Astrocyte of the spinal cord (primary cell): ENCODE results near the gene RIPPLY2.

Experiments
- DNase-seq: peaks from one replicate; pipeline ENCODE4 v3.0.0; 2011; ENCODE audit warnings: low read depth, low spot score
- H3K4me3 ChIP-seq: 2 replicates; pipeline ENCODE4 v1.5.1; 2011; ENCODE audit warnings: low read depth, mild to moderate bottlenecking, low read length, moderate library complexity
- in situ Hi-C: cut with HindIII; loops from 2 replicates; pipeline ENCODE4 v1.10.0; 2017; ENCODE audit warnings: low sequenced_read_pairs
- TF ChIP-seq, protein P1 (sequence below): IDR thresholded peaks from 2 replicates; pipeline ENCODE4 v1.5.1; 2012; ENCODE audit warnings: low read depth, mild to moderate bottlenecking, low read length, inconsistent platforms

RIPPLY2 gene

DNA sequence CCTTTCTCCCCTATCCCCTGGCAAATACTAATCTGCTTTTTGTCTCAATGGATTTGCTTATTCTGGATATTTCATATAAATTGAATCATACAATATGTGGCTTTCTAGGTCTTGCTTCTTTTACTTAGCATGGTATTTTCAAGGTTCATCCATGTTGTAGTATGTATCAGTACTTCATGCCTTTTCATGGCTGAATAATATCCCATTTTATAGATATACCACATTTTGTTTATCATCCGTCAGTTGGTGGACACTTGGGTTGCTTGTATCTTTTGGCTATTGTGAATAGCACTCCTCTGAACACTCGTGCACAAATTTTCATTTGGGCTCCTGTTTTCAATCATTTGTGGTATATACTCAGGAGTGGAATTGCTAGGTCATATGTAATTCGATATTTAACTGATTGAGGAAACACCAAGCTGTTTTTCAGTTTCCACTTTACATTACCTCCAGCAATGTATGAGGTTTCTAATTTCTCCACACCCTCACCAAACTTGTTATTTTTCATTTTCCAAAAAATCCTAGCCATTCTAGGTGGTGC lies 30.5 kb upstream of the RIPPLY2 start:
- DNase-seq: no peak
- H3K4me3 ChIP-seq: no peak overlapping the region
- TF ChIP-seq, protein P1, sequence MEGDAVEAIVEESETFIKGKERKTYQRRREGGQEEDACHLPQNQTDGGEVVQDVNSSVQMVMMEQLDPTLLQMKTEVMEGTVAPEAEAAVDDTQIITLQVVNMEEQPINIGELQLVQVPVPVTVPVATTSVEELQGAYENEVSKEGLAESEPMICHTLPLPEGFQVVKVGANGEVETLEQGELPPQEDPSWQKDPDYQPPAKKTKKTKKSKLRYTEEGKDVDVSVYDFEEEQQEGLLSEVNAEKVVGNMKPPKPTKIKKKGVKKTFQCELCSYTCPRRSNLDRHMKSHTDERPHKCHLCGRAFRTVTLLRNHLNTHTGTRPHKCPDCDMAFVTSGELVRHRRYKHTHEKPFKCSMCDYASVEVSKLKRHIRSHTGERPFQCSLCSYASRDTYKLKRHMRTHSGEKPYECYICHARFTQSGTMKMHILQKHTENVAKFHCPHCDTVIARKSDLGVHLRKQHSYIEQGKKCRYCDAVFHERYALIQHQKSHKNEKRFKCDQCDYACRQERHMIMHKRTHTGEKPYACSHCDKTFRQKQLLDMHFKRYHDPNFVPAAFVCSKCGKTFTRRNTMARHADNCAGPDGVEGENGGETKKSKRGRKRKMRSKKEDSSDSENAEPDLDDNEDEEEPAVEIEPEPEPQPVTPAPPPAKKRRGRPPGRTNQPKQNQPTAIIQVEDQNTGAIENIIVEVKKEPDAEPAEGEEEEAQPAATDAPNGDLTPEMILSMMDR: no peak
- in situ Hi-C loops: no loop called here

DNA sequence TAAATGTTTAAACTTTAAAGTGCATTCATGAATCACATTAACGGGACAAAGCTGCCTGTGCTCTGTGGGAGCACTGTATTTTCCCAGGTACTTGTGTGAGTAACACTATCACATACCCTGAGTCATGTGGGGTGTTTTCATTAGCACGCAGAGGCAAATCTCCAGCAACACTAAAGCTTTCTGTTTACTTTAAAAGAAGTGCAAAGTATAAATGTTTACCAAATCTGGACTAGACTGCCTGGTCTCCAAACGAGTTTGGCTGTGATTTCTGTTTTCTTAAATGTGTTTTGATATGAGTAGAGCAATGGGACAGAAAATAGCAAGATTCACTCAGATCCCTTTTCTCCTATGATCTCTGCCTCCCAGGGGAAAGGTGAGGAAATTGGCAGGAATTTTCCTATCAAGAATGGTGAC lies 28.8 kb upstream of the RIPPLY2 start:
- TF ChIP-seq, protein P1: no peak

GRCh38 chr6:83824831-83825230 lies 28.3 kb upstream of the RIPPLY2 start:
- DNase-seq: no peak
- in situ Hi-C loops: no loop called here
- no peak overlapping the region for H3K4me3 ChIP-seq
- TF ChIP-seq, protein P1: no peak

More for the DNA sequence above, 28.8 kb upstream of the RIPPLY2 start:
- DNase-seq: peak; percentile 13
- no peak overlapping the region for H3K4me3 ChIP-seq
- in situ Hi-C loops: no loop called here

DNA sequence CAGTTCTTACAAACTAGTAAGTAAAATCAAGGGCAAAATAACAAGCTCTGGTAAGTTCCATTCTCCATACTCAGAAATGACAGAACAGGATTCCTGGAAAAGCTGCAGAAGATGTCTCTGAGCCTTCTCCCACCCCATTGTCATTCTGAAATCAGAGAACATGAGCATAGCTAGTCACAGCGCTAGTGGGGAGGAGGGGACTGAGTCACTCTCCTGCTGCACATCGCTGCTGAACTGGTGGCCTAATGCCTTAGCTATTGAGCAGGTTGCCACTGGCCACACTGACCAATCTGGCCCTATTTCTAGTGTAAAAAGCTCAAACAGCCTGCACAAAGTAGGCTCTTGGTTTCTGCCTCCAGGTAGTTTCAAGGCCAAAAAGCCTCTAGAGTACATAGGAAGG lies 26.1 kb upstream of the RIPPLY2 start:
- in situ Hi-C loops: no loop called here
- DNase-seq: no peak
- TF ChIP-seq, protein P1: no peak
- H3K4me3 ChIP-seq: no peak overlapping the region

GRCh38 chr6:83838727-83839126 lies 14.4 kb upstream of the RIPPLY2 start:
- DNase-seq: no peak
- H3K4me3 ChIP-seq: no peak overlapping the region
- in situ Hi-C loops: no loop called here
- TF ChIP-seq, protein P1: no peak

GRCh38 chr6:83844170-83844569 lies 9.0 kb upstream of the RIPPLY2 start:
- DNase-seq: no peak

More at GRCh38 chr6:83844170-83844569, 9.0 kb upstream of the RIPPLY2 start:
- in situ Hi-C loops: no loop called here
- TF ChIP-seq, protein P1: no peak
- H3K4me3 ChIP-seq: no peak overlapping the region
